Activated naive CD8-positive, alpha-beta T cell (primary cell): Measurements from ENCODE around the gene HADHB.

Source experiments
- H3K27ac Mint-ChIP-seq: one replicate; pipeline ENCODE4 v1.8.0; 2021; ENCODE audit warnings: mixed read lengths
- H3K27me3 Mint-ChIP-seq: one replicate; pipeline ENCODE4 v1.8.0; 2021; ENCODE audit warnings: mixed read lengths
- H3K36me3 Mint-ChIP-seq: one replicate; pipeline ENCODE4 v1.8.0; 2021; ENCODE audit warnings: mixed read lengths
- H3K4me1 Mint-ChIP-seq: one replicate; pipeline ENCODE4 v1.8.0; 2021; ENCODE audit warnings: low read depth, mixed read lengths
- H3K4me3 Mint-ChIP-seq: one replicate; pipeline ENCODE4 v1.8.0; 2021; ENCODE audit warnings: mild to moderate bottlenecking, mixed read lengths
- H3K9me3 Mint-ChIP-seq: one replicate; pipeline ENCODE4 v1.8.0; 2021; ENCODE audit warnings: low read depth, mixed read lengths

HADHB gene

DNA sequence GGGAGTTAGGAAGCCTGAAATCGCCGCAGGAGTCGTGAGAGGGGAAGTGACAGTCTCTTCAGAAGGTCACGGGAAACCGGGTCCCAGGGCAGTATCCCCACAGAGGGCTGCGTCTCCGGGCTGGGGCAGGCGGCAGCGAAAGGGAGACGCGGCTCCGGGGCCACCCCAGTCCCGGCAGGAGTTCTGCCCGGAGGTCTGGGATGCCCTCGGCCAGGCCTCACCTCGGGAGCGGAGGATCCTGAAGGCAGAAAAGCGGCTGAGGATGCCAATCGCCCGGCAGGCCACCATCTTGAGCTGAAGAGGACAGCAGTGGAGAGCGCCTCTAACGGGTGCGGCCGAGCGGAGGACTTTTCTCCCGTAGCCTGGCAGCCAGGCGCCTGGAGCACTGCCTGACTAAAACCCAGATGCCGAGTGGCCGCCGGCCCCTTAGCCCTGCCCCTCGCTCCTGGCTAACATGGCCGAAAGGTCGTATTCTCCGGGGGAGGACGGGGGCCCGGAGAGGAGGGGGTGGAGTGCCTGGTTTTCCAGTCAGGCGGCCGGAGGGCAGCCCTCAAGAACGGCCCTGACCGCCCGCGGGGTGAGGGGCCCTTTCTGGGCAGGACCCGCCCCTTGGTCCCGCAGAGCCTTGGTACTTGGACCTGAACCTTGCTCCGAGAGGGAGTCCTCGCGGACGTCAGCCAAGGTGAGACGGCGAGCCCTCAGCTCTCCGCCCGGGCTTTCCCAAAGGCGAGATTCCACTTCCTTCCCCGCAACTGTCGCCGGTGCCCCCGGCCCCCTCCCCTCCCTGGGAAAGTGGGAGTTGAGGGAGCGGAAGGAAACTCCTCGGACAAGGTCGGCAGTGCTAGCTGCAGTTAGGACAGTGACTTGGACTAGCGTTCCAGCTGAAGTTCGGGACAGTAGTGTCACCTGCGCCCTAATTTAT, at the start of gene HADHB, which contains the start of gene HADHA:
TSS of gene HADHB (plus strand) at position 631 of the 922 bp plus-strand sequence. CDS start 9,316 bp downstream, outside the sequence.
TSS of gene HADHA (minus strand) at position 324 of the 922 bp plus-strand sequence. CDS start at position 288, 36 bp downstream.
- peak within 1 kb of the TSS; percentile 100 for H3K27ac Mint-ChIP-seq
- peak within 1 kb of the TSS; percentile 99 for H3K4me3 Mint-ChIP-seq
- H3K36me3 Mint-ChIP-seq = no peaks in the 10 kb centered on the region
- H3K9me3 Mint-ChIP-seq = no peaks in the 10 kb centered on the region
- H3K27me3 Mint-ChIP-seq = no peaks in the 10 kb centered on the region
- H3K4me1 Mint-ChIP-seq = peaks cover 61% of the 10 kb centered on the region

DNA sequence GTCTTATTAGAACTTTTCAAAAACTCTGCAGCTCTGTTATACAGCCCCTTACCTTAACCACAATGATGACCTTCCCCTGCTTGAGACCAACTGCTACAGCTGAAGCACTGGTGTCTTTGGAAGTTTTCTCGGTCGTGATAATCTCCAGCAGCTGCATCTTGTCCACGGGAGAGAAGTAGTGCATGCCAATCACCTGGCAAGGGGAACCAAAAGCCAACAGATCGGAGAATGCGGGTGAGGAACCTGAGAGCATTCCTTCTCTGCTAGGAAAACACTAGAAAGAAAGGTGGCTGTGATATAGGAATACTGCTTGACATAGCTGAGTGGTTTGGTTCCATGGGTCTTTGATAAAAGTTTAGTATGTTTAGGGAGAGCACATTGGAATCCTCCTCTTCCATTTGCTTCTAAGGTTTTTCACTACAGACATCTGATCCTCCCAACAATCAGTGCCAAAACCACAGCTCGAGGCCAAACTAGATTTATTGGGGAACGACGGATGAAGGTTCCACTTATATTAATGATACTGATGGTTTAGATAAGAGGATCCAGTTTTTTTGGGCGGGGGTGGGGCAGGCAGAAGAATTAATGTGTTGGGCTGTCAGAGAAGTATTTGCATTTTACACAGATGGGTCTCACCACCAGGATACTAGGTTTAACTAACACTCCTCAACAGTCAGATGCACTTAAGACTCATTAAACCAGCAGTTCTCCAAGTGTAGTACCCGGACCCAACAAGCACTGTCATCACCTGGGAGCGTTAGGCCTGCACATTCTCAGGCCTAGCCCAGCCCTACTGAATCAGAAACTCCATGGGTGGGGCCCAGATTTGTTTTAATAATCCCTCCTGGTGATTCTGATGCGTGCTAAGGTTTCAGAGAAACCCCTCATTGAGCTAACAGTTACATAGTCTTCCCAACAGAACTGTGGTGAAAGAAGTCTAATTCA, 49.4 kb upstream of the HADHB start:
- no peaks in the 10 kb centered on the region for H3K9me3 Mint-ChIP-seq
- no peak overlapping the region for H3K4me3 Mint-ChIP-seq
- H3K36me3 Mint-ChIP-seq = peaks cover 7% of the 10 kb centered on the region
- H3K27me3 Mint-ChIP-seq = no peaks in the 10 kb centered on the region
- H3K27ac Mint-ChIP-seq = peak overlapping the region; percentile 43
- H3K4me1 Mint-ChIP-seq = no peaks in the 10 kb centered on the region

DNA sequence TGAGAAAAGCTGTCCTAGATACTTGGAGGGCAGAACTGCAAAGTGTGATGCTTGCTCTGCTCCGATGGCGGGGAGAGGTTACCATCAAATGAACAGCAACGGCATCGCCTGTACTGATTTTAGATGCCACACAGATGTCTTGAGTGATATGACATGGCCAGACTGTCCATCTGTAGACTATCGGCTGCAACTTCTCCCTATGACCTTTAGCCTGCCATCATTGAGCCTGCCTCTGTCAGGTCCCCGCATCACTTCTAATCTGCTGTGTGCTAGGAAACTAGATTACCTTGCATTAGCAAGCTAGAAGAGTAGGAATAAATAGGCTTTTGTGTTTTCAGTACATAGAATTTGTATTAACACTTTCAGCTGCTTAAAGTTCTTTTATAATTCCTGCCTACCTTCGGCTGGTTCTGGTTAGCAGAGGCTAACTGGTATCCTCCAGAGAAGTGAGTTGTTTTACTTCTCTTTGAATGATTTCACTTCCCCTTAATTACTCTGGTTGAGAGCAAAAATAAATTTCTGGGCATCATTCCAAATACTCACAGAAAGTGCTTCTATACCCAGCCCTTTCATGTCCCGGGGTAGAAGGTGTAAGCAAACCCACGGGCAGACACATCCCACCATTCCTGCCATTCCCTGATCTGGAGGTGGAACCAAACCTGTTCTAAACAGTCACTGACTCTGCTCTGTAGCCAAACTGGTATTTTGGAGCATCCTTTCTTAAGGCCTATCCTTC, 47.9 kb upstream of the HADHB start:
- Mint-ChIP-seq H3K27ac (peak overlapping the region; percentile 41), H3K4me3 (no peak overlapping the region), H3K4me1 (no peaks in the 10 kb centered on the region), H3K36me3 (peaks cover 7% of the 10 kb centered on the region), H3K27me3 (no peaks in the 10 kb centered on the region), H3K9me3 (no peaks in the 10 kb centered on the region)

DNA sequence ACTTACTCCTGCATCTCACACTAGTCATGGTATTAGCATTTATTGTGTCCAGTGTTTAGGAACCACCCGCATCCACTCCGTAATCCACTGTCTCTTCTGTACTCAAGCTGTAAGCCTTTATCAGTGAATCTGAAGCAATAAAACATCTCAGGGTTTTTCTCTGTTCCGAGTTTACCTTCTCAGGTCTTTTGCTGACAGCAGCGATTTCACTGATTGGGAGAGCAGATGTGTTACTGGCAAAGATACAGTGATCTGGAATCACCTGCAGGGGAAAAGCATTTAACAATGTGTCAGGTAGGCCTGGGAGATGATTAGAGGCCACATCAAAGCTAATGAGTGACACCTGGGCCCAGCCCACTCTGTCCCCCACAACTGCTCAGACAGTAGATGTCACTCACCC, 47.2 kb upstream of the HADHB start:
- Mint-ChIP-seq H3K4me1 (no peaks in the 10 kb centered on the region), H3K4me3 (no peak overlapping the region), H3K27ac (peak overlapping the region; percentile 41), H3K9me3 (no peaks in the 10 kb centered on the region), H3K36me3 (peaks cover 7% of the 10 kb centered on the region), H3K27me3 (no peaks in the 10 kb centered on the region)

DNA sequence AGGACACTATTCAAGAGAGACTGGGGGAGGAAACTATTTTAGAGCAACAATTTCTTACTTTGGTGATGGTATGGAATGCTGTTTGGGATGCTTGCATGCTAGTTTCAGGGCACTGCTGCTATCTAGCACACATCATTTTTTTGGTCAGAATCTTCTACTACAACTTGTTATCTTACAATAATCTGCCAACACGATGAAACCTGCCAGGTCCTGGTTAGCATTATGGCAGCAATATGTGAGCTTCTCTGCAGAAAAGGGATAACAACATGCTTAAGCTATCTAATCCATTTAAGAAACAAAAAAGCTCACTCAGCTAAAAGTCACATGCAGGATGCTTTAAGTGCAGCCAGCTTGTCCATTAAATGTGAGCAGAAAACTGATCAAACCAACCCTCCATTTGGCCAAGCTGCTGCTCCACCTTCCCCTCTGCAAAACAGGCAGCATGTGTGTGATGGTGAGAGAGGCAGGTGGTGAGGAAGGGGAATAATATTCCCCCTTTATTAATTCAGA, 41.7 kb upstream of the HADHB start:
- H3K27ac Mint-ChIP-seq = no peak overlapping the region

DNA sequence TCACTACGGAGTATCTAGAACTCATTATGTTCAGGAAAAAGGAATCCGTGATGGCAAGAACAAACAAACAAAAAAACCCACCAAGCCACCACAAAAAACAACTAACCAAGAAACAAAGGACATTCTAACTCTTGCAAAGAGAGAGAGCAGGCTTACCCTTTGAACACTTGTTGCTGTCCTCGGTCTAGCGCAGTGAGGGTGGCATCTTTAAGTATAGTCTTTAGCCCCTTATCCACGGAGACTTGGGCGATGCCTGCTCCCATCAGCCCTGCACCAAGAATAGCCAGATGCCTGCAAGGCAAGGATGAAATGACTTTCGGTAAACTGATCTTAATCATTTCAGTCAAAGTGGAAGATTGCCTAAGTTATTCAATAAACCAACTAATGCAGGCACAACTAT, 40.8 kb upstream of the HADHB start:
- Mint-ChIP-seq H3K36me3 (peaks cover 6% of the 10 kb centered on the region), H3K27me3 (no peaks in the 10 kb centered on the region), H3K4me3 (no peak overlapping the region), H3K27ac (no peak overlapping the region), H3K4me1 (no peaks in the 10 kb centered on the region), H3K9me3 (no peaks in the 10 kb centered on the region)

More for the DNA sequence above, 41.7 kb upstream of the HADHB start:
- H3K4me3 Mint-ChIP-seq = no peak overlapping the region
- H3K4me1 Mint-ChIP-seq = no peaks in the 10 kb centered on the region
- peaks cover 6% of the 10 kb centered on the region for H3K36me3 Mint-ChIP-seq
- no peaks in the 10 kb centered on the region for H3K27me3 Mint-ChIP-seq
- no peaks in the 10 kb centered on the region for H3K9me3 Mint-ChIP-seq

DNA sequence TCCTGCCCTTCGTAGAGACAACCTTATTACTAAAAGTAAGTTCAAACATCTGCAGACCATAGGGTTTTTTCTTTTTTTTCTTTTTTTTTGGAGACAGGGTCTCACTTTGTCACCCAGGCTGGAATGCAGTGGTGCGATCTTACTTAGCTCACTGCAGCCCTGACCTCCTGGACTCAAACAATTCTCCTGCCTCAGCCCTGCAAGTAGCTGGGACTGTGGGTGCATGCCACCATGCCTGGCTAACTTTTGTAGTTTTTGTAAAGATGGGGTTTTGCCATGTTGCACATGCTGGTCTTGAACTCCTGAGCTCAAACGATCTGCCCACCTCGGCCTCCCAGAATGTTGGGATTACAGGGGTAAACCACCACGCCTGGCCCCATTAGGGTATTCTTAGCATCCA, 32.7 kb upstream of the HADHB start:
- Mint-ChIP-seq H3K4me1 (no peaks in the 10 kb centered on the region), H3K36me3 (peaks cover 22% of the 10 kb centered on the region), H3K27me3 (no peaks in the 10 kb centered on the region), H3K9me3 (no peaks in the 10 kb centered on the region), H3K4me3 (no peak overlapping the region), H3K27ac (no peak overlapping the region)

DNA sequence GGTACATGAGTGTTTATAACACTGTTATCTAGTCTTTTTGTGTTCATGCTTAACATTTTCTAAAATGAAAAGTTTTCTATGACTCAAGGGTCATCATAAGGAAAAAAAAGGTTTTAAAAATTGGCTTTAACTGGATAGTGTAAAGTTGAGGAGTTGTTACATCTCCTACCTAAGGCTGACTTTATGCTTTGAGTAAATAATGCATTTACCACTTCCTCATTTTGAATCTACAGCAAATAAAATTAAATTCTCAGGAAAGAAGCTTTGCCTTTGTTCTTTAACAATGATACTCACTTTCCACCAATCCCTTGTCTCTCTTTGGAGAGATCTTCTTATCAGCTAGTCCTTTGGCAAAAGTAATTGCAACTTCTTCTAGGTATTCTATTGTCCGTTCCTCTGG, 30.0 kb upstream of the HADHB start:
- Mint-ChIP-seq H3K36me3 (peaks cover 22% of the 10 kb centered on the region), H3K4me1 (no peaks in the 10 kb centered on the region), H3K4me3 (no peak overlapping the region), H3K27ac (no peak overlapping the region), H3K27me3 (no peaks in the 10 kb centered on the region), H3K9me3 (no peaks in the 10 kb centered on the region)

DNA sequence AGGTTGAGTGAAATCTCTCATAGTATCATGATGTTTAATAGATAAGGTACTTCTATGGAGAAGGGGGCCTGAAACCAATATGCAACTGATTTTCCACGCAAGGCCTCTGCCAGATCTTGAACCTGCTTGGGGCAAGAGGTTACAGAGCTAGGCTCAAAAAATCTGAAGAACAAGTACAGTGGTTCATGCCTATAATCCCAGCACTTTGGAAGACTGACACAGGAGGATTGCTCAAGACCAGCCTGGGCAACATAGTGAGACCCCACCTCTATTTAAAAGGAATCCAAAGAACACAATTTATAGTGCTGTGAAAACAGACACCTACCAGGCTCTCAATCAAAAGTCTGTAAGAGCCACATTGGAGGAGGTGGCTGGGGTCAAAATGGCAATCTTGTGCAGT, 28.9 kb upstream of the HADHB start:
- H3K36me3 Mint-ChIP-seq = peaks cover 22% of the 10 kb centered on the region
- no peak overlapping the region for H3K4me3 Mint-ChIP-seq
- H3K4me1 Mint-ChIP-seq = no peaks in the 10 kb centered on the region
- no peaks in the 10 kb centered on the region for H3K9me3 Mint-ChIP-seq
- no peak overlapping the region for H3K27ac Mint-ChIP-seq
- H3K27me3 Mint-ChIP-seq = no peaks in the 10 kb centered on the region

DNA sequence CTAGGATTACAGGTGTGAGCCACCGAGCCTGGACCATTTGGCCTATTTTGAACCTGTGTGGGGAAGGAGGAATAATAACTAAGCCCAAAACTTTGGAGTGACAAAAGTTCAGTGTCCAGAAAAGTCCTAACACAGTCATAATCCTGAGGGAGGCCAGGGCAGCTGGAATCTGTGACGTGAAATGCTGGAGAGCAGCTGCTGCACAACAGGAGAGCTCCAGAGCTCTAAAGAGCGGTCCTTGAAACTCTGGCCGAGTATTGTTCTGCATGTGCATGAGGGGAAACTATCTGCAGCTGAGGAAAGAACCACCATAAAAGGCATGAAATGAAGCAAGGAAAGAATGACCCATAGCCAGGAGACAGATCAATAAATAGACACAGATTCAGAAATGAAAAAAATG, 28.2 kb upstream of the HADHB start:
- Mint-ChIP-seq H3K36me3 (peaks cover 22% of the 10 kb centered on the region), H3K9me3 (no peaks in the 10 kb centered on the region), H3K27me3 (no peaks in the 10 kb centered on the region), H3K4me3 (no peak overlapping the region), H3K27ac (no peak overlapping the region), H3K4me1 (no peaks in the 10 kb centered on the region)

DNA sequence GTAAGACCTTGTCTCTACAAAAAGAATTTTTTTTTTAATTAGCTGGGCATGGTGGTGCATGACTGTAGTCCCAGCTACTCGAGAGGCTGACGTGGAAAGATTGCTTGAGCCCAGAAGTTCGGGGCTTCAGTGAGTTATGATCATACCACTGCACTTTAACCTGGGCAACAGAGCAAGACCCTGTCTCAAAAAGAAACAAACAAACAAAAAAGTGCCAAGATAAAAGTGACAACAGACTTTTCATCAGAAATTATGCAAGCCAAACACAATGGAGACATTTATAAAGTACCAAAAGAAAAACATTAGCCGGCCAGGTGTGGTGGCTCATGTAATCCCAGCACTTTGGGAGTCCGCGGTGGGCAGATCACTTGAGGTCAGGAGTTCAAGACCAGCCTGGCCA, 27.0 kb upstream of the HADHB start:
- Mint-ChIP-seq H3K9me3 (no peaks in the 10 kb centered on the region), H3K36me3 (peaks cover 21% of the 10 kb centered on the region), H3K4me3 (no peak overlapping the region), H3K27ac (no peak overlapping the region), H3K4me1 (no peaks in the 10 kb centered on the region), H3K27me3 (no peaks in the 10 kb centered on the region)

DNA sequence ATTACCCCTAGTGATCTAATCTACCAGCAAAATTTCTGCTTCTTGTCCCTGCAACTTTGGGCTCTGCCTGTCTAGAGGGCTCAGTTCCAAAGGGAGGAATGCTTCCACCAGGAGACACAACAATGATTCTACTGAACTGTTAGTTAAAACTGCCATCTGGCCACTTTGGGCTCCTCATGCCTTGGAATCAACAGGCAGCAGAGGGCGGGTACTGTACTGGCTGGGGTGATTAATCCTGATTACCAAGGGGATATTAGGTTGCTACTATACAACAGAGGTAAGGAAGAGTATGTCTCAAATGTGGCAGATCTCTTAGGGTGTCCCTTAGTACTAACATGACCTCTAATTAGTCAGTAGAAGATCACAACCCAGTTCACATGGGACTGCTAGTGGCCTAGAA, 21.7 kb upstream of the HADHB start:
- H3K4me3 Mint-ChIP-seq = no peak overlapping the region
- peaks cover 21% of the 10 kb centered on the region for H3K36me3 Mint-ChIP-seq
- H3K9me3 Mint-ChIP-seq = peaks cover 6% of the 10 kb centered on the region
- H3K4me1 Mint-ChIP-seq = peaks cover 2% of the 10 kb centered on the region
- no peaks in the 10 kb centered on the region for H3K27me3 Mint-ChIP-seq
- H3K27ac Mint-ChIP-seq = no peak overlapping the region

DNA sequence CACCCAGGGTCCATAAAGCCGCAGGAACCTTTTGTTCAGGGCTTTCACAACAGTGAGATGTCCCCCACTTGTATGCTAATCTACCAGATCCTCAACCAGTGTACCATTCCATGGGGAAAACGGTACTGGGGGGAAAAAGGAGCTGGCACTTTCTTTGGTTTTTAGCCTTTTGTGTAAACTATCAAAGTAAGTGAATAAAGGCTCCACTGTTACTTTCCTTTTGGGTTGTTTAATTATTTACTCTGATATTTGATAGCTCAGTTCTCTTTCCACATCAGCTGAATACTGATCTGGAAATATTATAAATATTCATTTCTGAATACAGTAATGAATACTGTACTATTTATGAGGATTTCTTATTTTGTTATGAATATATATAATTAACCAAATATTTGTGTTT, 20.6 kb upstream of the HADHB start:
- no peak overlapping the region for H3K4me3 Mint-ChIP-seq

DNA sequence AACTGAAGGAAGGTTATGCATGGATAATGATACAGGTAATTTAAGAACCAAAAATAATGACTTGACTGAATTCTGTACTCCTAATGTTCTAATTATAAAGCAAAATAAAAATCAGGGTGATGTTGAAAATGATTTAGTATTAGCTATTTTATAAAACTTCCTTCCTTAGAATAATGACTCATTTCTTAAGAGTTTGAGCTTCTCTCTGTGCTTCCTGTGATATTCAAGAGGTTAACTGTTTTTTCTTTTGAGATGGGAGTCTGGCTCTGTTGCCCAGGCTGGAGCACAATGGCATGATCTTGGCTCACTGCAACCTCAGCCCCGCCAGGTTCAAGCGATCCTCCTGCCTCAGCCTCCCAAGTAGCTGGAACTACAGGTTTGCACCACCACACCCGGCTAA, 15.1 kb upstream of the HADHB start:
- H3K4me3 Mint-ChIP-seq = no peak overlapping the region
- peak overlapping the region; percentile 3 for H3K27ac Mint-ChIP-seq
- H3K27me3 Mint-ChIP-seq = no peaks in the 10 kb centered on the region
- peaks cover 6% of the 10 kb centered on the region for H3K9me3 Mint-ChIP-seq
- peaks cover 29% of the 10 kb centered on the region for H3K36me3 Mint-ChIP-seq
- H3K4me1 Mint-ChIP-seq = peaks cover 2% of the 10 kb centered on the region

More for the DNA sequence above, 20.6 kb upstream of the HADHB start:
- Mint-ChIP-seq H3K9me3 (peaks cover 6% of the 10 kb centered on the region), H3K27ac (no peak overlapping the region), H3K4me1 (peaks cover 2% of the 10 kb centered on the region), H3K36me3 (peaks cover 21% of the 10 kb centered on the region), H3K27me3 (no peaks in the 10 kb centered on the region)
